ENCODE measurements around the gene INTS14. TPM values are rescaled to one million over a fixed set of nuclear protein-coding genes. Genes with fewer than 3 reads are reported as not detected.
"Not testable (repeated sequence)": the region's sequence is repeated elsewhere in the genome, so short reads cannot be mapped to it uniquely, and the experiment has no call there.

The INTS14 gene
- total RNA-seq, 2 experiments from 2014 or later: 47.4 to 48.1 TPM

DNA sequence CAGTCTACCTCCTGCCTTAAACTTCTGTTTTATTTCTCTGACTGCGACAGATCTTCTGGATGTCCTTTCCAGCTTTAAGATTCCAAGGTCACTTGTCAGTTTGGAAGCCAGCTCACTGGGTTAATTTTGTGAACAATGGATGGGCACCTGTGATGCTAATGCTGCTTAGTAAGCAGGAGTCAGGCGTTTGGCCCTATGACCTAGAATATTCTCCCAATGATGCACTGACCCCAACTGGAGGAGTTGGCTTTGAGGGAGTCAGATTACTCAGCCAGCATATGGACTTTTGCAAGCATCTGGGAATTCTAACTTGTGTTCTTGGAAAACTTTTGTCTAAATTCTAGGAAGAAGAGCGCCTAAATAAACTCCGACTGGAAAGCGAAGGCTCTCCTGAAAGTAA lies 52.6 kb downstream of the INTS14 start:
- Mint-ChIP-seq H3K27me3 (no peaks in the 10 kb centered on the region), H3K4me1 (ENCODE audit: low read depth) (no peaks in the 10 kb centered on the region), H3K27ac (no peak overlapping the region), H3K9me3 (no peaks in the 10 kb centered on the region), H3K4me3 (no peak overlapping the region), H3K36me3 (ENCODE audit: low read depth) (peaks cover 18% of the 10 kb centered on the region)
- ChIA-PET POLR2A (no interaction called here), CTCF (interaction anchor here (0.6 to 1.4 kb wide), 3 partner anchors 9 to 490 kb away, joined by 3 read pairs; no protein-coding TSS in a partner anchor)
- ATAC-seq (no peak), DNase-seq (no peak)
- no peak for TF ChIP-seq CTCF (IDR thresholded peaks at IDR 0.05)
- intact Hi-C loops (cut with micrococcal nuclease): no loop called here

- ATAC-seq (no peak), DNase-seq (no peak)
- Mint-ChIP-seq H3K4me1 (ENCODE audit: low read depth) (no peaks in the 10 kb centered on the region), H3K9me3 (no peaks in the 10 kb centered on the region), H3K27ac (no peak overlapping the region), H3K36me3 (ENCODE audit: low read depth) (peaks cover 26% of the 10 kb centered on the region), H3K27me3 (no peaks in the 10 kb centered on the region), H3K4me3 (no peak overlapping the region)
- TF ChIP-seq CTCF (IDR thresholded peaks at IDR 0.05): no peak
- CTCF ChIA-PET: no interaction called here
- POLR2A ChIA-PET: no interaction called here
- intact Hi-C loops (cut with micrococcal nuclease): no loop called here
These were observed 54.3 kb downstream of the INTS14 start for GRCh38 chr15:65556622-65557021.

- POLR2A ChIA-PET: interaction anchor here (0.6 to 1.0 kb wide), 2 partner anchors 57 to 1369 kb away, joined by 3 to 4 read pairs; partner anchors contain the start of gene INTS14
- Mint-ChIP-seq H3K36me3 (ENCODE audit: low read depth) (peaks cover 28% of the 10 kb centered on the region), H3K9me3 (peaks cover 2% of the 10 kb centered on the region), H3K27me3 (no peaks in the 10 kb centered on the region), H3K27ac (no peak overlapping the region), H3K4me3 (no peak overlapping the region), H3K4me1 (ENCODE audit: low read depth) (peaks cover 16% of the 10 kb centered on the region)
- DNase-seq: no peak
- CTCF ChIA-PET: no interaction called here
- intact Hi-C loops (cut with micrococcal nuclease): no loop called here
- no peak for ATAC-seq
- no peak for TF ChIP-seq CTCF (IDR thresholded peaks at IDR 0.05)
These were observed 57.2 kb downstream of the INTS14 start for GRCh38 chr15:65553691-65554090.

DNA sequence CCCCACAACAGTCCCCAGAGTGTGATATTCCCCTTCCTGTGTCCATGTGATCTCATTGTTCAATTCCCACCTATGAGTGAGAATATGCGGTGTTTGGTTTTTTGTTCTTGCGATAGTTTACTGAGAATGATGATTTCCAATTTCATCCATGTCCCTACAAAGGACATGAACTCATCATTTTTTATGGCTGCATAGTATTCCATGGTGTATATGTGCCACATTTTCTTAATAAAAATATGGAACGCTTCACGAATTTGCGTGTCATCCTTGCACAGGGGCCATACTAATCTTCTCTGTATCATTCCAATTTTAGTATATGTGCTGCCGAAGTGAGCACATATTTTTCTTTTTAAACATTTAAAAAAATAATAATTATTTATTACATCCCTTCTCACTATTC lies 58.1 kb downstream of the INTS14 start:
- peaks cover 25% of the 10 kb centered on the region for H3K36me3 Mint-ChIP-seq (ENCODE audit: low read depth)
- H3K9me3 Mint-ChIP-seq; H3K27ac Mint-ChIP-seq; POLR2A ChIA-PET; intact Hi-C loops (cut with micrococcal nuclease); H3K27me3 Mint-ChIP-seq; CTCF ChIA-PET; ATAC-seq; DNase-seq; H3K4me3 Mint-ChIP-seq: not testable (repeated sequence)
- H3K4me1 Mint-ChIP-seq (ENCODE audit: low read depth): peaks cover 16% of the 10 kb centered on the region

- POLR2A ChIA-PET: no interaction called here
- intact Hi-C loops (cut with micrococcal nuclease): no loop called here
- peak overlapping the region; percentile 1 for H3K27ac Mint-ChIP-seq
These were observed 59.7 kb downstream of the INTS14 start for GRCh38 chr15:65551183-65551582.

More at GRCh38 chr15:65551183-65551582, 59.7 kb downstream of the INTS14 start:
- Mint-ChIP-seq H3K4me3 (no peak overlapping the region), H3K4me1 (ENCODE audit: low read depth) (peaks cover 20% of the 10 kb centered on the region), H3K9me3 (peaks cover 2% of the 10 kb centered on the region), H3K36me3 (ENCODE audit: low read depth) (peaks cover 18% of the 10 kb centered on the region), H3K27me3 (no peaks in the 10 kb centered on the region)
- DNase-seq (no peak), ATAC-seq (no peak)
- CTCF ChIA-PET: interaction anchor here (2.0 kb wide), 1 partner anchor 150 kb away, joined by 4 read pairs; no protein-coding TSS in a partner anchor
- TF ChIP-seq CTCF (IDR thresholded peaks at IDR 0.05): no peak
